LNCaP clone FGC (cell line): Measurements from ENCODE around the gene ACADS.
A peak's percentile ranks its signal among the peaks of the same experiment; 100 is the strongest.

Experiments
- DNase-seq: peaks from one replicate; pipeline ENCODE4 v3.0.0-alpha.2; 2011; ENCODE audit warnings: low read depth
- H3K4me3 ChIP-seq: 2 replicates; pipeline ENCODE4 v1.5.1; 2011; ENCODE audit warnings: mild to moderate bottlenecking, low read depth, low read length, control low read depth
- CTCF ChIP-seq: IDR thresholded peaks from 2 replicates; pipeline ENCODE4 v1.5.1; 2012; ENCODE audit warnings: mild to moderate bottlenecking; ENCODE audit not compliant: control insufficient read depth, insufficient read depth; ENCODE audit errors: extremely low read depth

Gene ACADS

GRCh38 chr12:120725659-120726509 lies at the start of gene ACADS:
ACADS (plus strand) TSS chr12:120725826; CDS start chr12:120725886, 60 bp downstream.
- H3K4me3 ChIP-seq: peak within 1 kb of the TSS; percentile 80
- peak; percentile 37 for DNase-seq
- no peak for TF ChIP-seq CTCF

GRCh38 chr12:120677765-120678473 lies 47.7 kb upstream of the ACADS start:
- no peak for DNase-seq
- H3K4me3 ChIP-seq: no peak overlapping the region
- no peak for TF ChIP-seq CTCF

GRCh38 chr12:120678572-120678971 lies 47.1 kb upstream of the ACADS start:
- H3K4me3 ChIP-seq: no peak overlapping the region
- TF ChIP-seq CTCF: no peak
- DNase-seq: no peak

- H3K4me3 ChIP-seq: no peak overlapping the region
- TF ChIP-seq CTCF: no peak
- DNase-seq: no peak
These were observed 45.4 kb upstream of the ACADS start for GRCh38 chr12:120680165-120680738.

- no peak for DNase-seq
- H3K4me3 ChIP-seq: no peak overlapping the region
- no peak for TF ChIP-seq CTCF
These were observed 41.1 kb upstream of the ACADS start for GRCh38 chr12:120684523-120684932.

GRCh38 chr12:120685522-120685921 lies 40.1 kb upstream of the ACADS start:
- TF ChIP-seq CTCF: no peak
- H3K4me3 ChIP-seq: peak overlapping the region; percentile 94
- no peak for DNase-seq
